DOHH2 (cell line): ENCODE data around the gene HOXD10.
A peak's percentile ranks its signal among the peaks of the same experiment; 100 is the strongest.

Experiments used
- H3F3A ChIP-seq: fragments of 200-600 bp; sonication (generic), shearing (Covaris generic); 2 replicates; pipeline ENCODE4 v1.6.0; 2016; ENCODE audit warnings: antibody characterized with exemption, mild to moderate bottlenecking; ENCODE audit not compliant: control insufficient read depth, insufficient read depth
- H3K27ac ChIP-seq: fragments of 200-600 bp; sonication (generic); 2 replicates; pipeline ENCODE4 v1.5.1; 2014; ENCODE audit warnings: low read depth, mild to moderate bottlenecking, low read length, moderate library complexity
- H3K27me3 ChIP-seq: fragments of 200-600 bp; sonication (generic); 2 replicates; pipeline ENCODE4 v1.6.1; 2014; ENCODE audit warnings: mild to moderate bottlenecking, low read length, mixed read lengths; ENCODE audit not compliant: control insufficient read depth
- H3K36me3 ChIP-seq: fragments of 200-600 bp; sonication (generic); 2 replicates; pipeline ENCODE4 v1.6.1; 2014; ENCODE audit warnings: mild to moderate bottlenecking, low read length, moderate library complexity, mixed read lengths; ENCODE audit not compliant: control insufficient read depth
- H3K4me1 ChIP-seq: fragments of 200-600 bp; sonication (generic); 2 replicates; pipeline ENCODE4 v1.6.1; 2014; ENCODE audit warnings: mild to moderate bottlenecking, low read length, mixed read lengths; ENCODE audit not compliant: control insufficient read depth
- H3K4me2 ChIP-seq: fragments of 200-600 bp; sonication (generic); 2 replicates; pipeline ENCODE4 v1.6.0; 2014; ENCODE audit warnings: mild to moderate bottlenecking, low read length, moderate library complexity
- H3K4me3 ChIP-seq: fragments of 200-600 bp; sonication (generic); 2 replicates; pipeline ENCODE4 v1.5.1; 2014; ENCODE audit warnings: mild to moderate bottlenecking, low read length, mixed read lengths
- H3K79me2 ChIP-seq: fragments of 200-600 bp; sonication (generic); 2 replicates; pipeline ENCODE4 v1.6.1; 2014; ENCODE audit warnings: mild to moderate bottlenecking, low read length, mixed read lengths; ENCODE audit not compliant: control insufficient read depth
- H3K9me2 ChIP-seq: fragments of 200-600 bp; sonication (generic); replicated peaks from 2 replicates; pipeline ENCODE4 v1.6.1; 2014; ENCODE audit warnings: mild to moderate bottlenecking, low read length, mixed read lengths; ENCODE audit not compliant: control insufficient read depth
- H3K9me3 ChIP-seq: fragments of 200-600 bp; sonication (generic); 2 replicates; pipeline ENCODE4 v1.6.1; 2014; ENCODE audit warnings: antibody characterized with exemption, low read length, mixed read lengths; ENCODE audit not compliant: control insufficient read depth, insufficient read depth
- H4K20me1 ChIP-seq: fragments of 200-600 bp; sonication (generic); 2 replicates; pipeline ENCODE4 v1.6.0; 2014; ENCODE audit warnings: low read depth, mild to moderate bottlenecking, antibody characterized with exemption, low read length, moderate library complexity; ENCODE audit not compliant: control insufficient read depth, insufficient read depth
- EZH2phosphoT487 ChIP-seq: fragments of 200-600 bp; sonication (generic); IDR thresholded peaks from 2 replicates; pipeline ENCODE4 v1.6.1; 2017; ENCODE audit warnings: borderline replicate concordance, mild to moderate bottlenecking, antibody characterized with exemption, low read length, moderate library complexity, mixed read lengths
- TF ChIP-seq, protein P1 (sequence below): fragments of 200-600 bp; sonication (generic); IDR thresholded peaks from one replicate; pipeline ENCODE4 v1.5.1; 2014; ENCODE audit warnings: antibody characterized with exemption, mild to moderate bottlenecking, low read depth, low read length; ENCODE audit not compliant: poor library complexity, severe bottlenecking

The HOXD10 gene

DNA sequence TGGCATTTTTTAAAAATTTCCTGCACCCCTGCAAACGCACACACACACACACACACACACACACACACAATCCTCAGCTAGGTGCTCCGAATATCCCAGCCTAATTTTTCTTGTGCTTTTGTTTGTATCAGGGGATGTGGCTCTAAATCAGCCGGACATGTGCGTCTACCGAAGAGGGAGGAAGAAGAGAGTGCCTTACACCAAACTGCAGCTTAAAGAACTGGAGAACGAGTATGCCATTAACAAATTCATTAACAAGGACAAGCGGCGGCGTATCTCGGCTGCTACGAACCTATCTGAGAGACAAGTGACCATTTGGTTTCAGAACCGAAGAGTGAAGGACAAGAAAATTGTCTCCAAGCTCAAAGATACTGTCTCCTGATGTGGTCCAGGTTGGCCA lies 22.2 kb upstream of the HOXD10 start:
- no peak for TF ChIP-seq EZH2phosphoT487
- TF ChIP-seq, protein P1, sequence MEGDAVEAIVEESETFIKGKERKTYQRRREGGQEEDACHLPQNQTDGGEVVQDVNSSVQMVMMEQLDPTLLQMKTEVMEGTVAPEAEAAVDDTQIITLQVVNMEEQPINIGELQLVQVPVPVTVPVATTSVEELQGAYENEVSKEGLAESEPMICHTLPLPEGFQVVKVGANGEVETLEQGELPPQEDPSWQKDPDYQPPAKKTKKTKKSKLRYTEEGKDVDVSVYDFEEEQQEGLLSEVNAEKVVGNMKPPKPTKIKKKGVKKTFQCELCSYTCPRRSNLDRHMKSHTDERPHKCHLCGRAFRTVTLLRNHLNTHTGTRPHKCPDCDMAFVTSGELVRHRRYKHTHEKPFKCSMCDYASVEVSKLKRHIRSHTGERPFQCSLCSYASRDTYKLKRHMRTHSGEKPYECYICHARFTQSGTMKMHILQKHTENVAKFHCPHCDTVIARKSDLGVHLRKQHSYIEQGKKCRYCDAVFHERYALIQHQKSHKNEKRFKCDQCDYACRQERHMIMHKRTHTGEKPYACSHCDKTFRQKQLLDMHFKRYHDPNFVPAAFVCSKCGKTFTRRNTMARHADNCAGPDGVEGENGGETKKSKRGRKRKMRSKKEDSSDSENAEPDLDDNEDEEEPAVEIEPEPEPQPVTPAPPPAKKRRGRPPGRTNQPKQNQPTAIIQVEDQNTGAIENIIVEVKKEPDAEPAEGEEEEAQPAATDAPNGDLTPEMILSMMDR = no peak
- Histone ChIP-seq H3K9me3 (no peaks in the 10 kb centered on the region), H3K4me3 (no peak overlapping the region), H3K27me3 (peaks cover 45% of the 10 kb centered on the region), H4K20me1 (no peaks in the 10 kb centered on the region), H3K9me2 (no peaks in the 10 kb centered on the region), H3K27ac (no peak overlapping the region), H3K36me3 (no peaks in the 10 kb centered on the region), H3K79me2 (no peaks in the 10 kb centered on the region), H3K4me1 (peaks cover 11% of the 10 kb centered on the region), H3K4me2 (no peak overlapping the region), H3F3A (no peaks in the 10 kb centered on the region)

DNA sequence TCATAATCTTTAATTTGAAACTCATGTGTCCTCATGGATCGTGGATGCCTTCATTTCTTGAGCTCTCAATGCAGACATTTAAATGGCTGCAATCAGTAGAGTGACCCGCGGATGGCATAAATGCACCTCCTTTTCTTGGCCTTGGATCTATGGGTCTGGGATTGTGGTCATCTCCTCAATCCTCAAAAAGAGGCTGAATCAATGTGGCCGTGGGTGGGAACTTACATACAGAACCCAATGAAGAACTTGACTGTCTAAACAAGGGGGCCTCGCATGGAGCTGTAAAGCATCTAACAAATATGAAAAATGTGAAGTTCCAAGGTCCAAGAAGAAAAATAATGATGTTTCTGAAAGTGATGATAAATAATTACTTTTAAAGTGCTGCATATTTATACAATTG lies 21.2 kb upstream of the HOXD10 start:
- Histone ChIP-seq H3K27me3 (peaks cover 36% of the 10 kb centered on the region), H3K4me3 (no peak overlapping the region), H3K9me3 (no peaks in the 10 kb centered on the region), H3K36me3 (no peaks in the 10 kb centered on the region), H3K4me1 (peaks cover 11% of the 10 kb centered on the region), H3F3A (no peaks in the 10 kb centered on the region), H3K9me2 (no peaks in the 10 kb centered on the region), H3K4me2 (no peak overlapping the region), H3K79me2 (no peaks in the 10 kb centered on the region), H4K20me1 (no peaks in the 10 kb centered on the region), H3K27ac (no peak overlapping the region)
- TF ChIP-seq, protein P1 = no peak
- TF ChIP-seq EZH2phosphoT487 = no peak

DNA sequence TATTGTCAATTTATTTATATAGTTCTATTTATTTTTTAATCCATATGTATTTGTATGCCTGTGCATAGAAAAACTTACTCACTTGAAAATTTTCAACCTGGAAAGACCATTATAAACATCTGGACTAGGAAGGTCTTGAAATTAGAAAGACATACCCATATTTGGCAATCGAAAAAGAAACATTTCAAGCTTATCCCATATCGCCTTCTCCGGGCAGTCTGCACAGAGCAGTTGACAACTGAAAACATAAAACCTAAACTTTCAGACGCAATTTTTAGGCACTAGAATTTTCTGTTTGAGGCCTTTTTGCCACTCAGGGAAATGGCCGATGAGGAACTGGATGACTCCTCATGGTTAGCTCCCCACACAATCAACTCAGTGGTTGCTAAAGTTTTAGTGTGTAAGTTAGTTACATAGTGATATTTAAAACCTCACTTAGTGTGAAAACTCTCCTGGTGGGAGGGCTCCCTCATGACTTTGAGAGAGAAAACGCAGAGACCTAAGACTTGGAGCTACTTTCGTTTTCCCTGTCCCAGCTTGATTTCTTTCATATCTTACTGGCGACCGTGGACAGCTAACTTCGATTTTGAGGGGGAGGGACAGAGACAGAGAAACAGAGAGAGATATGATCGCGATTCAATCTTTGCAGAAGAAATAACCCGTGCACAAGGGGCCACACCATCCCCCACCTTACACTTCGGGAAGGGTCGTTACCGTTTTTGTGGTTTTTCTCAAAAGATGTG lies 20.2 kb upstream of the HOXD10 start:
- H3K27ac ChIP-seq = no peak overlapping the region
- peaks cover 31% of the 10 kb centered on the region for H3K27me3 ChIP-seq

More for the DNA sequence above, 20.2 kb upstream of the HOXD10 start:
- H4K20me1 ChIP-seq = no peaks in the 10 kb centered on the region
- no peaks in the 10 kb centered on the region for H3K36me3 ChIP-seq
- peak overlapping the region; percentile 60 for H3K4me2 ChIP-seq
- H3K4me1 ChIP-seq = peaks cover 11% of the 10 kb centered on the region
- peak overlapping the region; percentile 55 for H3K4me3 ChIP-seq
- no peaks in the 10 kb centered on the region for H3K9me3 ChIP-seq
- TF ChIP-seq EZH2phosphoT487 = no peak
- TF ChIP-seq, protein P1 = no peak
- H3K79me2 ChIP-seq = no peaks in the 10 kb centered on the region
- no peaks in the 10 kb centered on the region for H3F3A ChIP-seq
- no peaks in the 10 kb centered on the region for H3K9me2 ChIP-seq
